NCI-H460 (cell line): Measurements from ENCODE around the gene SDCCAG8. TPM values are rescaled to one million over a fixed set of nuclear protein-coding genes. Genes with fewer than 3 reads are reported as not detected.

Experiments
- DNase-seq: peaks from one replicate; pipeline ENCODE4 v3.0.0-alpha.2; 2016; ENCODE audit warnings: low read depth; ENCODE audit errors: extremely low read depth
- small RNA-seq, 2 experiments: library from RNA; depleted of rRNA; stranded (forward); fragments of <200 nt; gene quantifications; one replicate each; pipeline ENCODE3, GENCODE V24; 2014
- total RNA-seq: library from RNA; depleted of rRNA; stranded (reverse); fragments of >200 nt; shearing (Covaris generic); gene quantifications from 2 replicates; pipeline ENCODE4 v1.2.3, GENCODE V29; 2014; rRNA removed

The SDCCAG8 gene
- total RNA-seq, 1 experiment from 2014 or later, result 30.1 TPM

DNA sequence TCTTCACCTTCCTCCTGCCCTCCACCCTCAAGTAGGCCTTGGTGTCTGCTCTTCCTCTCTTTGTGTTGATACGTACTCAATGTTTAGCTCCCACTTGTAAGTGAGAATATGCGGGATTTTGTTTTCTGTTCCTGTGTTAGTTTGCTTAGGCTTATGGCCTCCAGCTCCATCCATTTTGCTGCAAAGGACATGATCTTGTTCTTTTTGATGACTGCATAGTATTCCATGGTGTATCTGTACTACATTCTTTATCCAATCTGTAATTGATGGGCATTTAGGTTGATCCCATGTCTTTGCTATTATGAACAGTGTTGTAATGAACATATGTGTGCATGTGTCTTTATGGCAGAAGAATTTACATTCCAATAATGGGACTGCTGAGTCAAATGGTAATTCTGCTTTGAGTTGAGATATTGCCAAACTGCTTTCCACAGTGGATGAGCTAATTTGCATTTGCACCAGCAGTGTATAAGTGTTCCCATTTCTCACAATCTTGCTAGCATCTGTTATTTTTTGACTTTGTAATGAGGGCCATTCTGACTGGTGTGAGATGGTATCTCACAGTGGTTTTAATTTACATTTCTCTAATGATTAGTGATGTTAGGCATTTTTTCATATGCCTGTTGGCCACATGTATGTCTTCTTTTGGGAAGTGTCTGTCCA, 272.7 kb downstream of the SDCCAG8 start:
- no peak for DNase-seq

DNA sequence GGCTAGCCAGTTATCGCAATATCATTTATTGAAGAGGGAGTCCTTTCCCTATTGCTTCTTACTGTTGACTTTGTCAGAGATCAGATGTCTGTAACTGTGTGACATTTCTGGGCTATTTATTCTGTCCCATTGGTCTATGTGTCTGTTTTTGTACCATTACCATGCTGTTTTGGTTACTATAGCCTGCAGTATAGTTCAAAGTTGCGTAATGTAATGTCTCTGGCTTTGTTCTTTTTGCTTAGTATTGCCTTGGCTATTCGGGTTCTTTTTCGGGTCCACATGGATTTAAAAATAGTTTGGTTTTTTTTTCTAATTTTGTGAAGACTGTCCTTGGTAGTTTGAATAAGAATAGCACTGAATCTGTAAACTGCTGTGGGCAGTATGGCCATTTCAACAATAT, 273.7 kb downstream of the SDCCAG8 start:
- DNase-seq, result no peak

DNA sequence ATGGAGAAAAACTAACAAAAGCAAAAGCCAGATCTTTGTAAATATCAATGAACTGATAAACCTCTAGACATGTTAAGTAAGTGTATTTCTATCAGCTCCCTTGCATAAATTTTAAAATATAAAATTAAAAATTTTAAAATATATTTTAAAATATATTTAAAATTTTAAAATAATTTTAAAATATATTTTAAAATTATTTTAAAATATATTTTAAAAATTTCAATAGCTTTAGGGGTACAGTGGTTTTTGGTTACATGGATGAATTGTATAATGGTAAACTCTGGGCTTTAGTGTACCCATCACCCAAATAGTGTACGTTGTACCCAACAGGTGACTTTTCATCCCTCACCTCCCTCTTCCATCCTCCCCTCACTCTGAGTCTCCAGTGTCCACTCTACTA, 279.2 kb downstream of the SDCCAG8 start:
- DNase-seq, result no peak

DNA sequence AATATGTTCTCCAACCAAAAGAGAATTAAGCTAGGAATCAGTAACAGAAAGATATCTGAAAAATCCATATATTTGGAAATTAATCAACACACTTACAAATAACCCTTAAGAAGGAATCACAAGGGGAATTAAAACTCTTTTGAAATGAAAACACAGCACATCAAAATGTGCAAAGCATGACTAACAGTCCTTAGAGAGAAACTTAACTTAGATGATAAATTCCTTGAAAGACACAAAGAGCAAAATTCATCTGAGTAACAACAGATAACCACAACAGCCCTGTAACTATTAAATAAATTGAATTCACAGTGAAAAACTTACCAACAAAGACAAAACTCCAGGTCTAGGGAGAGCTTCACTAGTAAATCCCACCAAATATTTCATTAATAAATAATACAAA, 283.8 kb downstream of the SDCCAG8 start:
- no peak for DNase-seq

DNA sequence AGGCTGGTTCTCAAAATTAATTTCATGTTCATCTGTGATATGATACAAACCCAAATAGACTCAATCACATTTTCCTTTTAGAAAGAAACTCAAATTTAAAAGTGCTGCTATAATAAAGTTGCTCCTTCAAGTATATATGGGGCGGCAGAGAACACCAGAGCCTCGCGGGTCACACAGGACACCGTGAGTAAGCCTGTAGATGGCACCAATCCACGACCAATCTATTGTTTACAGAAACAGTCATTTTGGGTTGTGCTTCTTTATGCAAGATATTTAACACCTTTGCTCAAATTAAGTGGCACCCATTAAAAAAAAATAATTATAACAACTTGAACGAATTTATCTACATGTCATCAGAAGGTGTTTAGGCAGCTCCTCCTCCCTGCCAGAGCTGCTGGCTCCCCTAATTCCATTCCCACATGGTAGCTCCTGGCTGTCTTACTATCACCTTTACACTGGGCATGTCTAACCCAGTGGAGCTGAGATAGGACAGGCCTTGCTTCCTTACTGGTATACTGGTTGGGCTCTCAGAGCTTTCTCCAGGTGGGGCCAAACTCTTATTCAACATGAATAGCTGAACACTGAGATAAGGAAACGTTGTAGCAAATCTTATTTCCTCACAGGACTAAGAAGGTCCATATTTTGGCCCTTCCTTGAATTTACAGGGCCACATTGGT, 287.0 kb downstream of the SDCCAG8 start:
- DNase-seq, result peak; percentile 27

DNA sequence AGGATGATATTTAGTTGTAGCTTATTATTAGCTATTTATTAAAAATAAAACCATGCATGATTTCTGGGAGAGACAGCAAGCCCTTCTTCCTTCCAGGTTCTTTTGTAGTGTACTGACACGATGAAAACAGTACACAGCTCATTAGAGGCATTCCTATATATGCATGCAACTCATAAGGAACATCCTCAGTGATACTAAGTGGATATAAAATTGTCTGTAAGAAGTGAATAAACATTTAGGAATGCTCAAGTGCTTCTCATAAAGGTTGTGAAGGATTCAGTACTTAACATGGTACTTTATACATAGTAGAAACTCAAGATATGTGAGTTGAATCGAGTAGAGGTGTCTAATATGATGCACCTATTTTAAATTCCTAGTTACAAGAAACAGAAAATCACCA, 287.7 kb downstream of the SDCCAG8 start:
- DNase-seq, result no peak

DNA sequence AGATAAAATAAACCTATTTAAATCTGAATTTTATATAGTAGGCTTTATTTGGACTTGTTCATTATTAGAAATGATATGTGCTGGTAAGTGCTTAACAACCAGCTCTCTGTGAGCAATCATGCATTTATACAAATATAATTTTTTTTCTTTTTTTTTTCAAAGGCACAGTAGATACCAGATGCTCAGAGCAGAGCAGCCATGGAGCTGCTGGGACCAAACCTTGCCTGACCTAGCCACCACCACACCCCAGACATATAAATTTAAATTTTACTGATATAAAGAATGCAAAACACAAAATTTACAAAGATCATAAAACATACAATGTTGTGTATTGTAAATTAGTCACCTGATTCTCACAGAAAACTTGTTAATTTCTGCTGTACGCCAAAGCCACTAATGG, 290.6 kb downstream of the SDCCAG8 start:
- no peak for DNase-seq

DNA sequence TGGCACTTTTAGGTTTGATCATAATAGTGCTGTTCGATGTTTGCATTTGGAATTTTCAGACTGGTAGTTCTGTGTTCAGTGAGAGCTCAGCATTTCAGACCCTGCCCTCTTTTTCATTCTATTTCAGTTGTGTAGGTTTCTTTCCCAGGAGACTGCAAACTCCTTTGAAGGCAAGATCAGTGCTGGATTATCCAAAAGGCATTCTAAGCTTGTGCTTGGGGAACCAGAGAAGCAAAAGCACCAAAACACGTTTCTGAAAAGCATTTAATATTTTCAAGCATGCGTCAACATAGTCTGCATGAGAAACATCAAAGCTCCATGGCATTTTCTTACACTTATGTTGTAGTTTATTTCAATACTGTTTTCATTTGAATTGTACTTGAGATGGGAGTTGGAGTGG, 292.1 kb downstream of the SDCCAG8 start:
- no peak for DNase-seq

DNA sequence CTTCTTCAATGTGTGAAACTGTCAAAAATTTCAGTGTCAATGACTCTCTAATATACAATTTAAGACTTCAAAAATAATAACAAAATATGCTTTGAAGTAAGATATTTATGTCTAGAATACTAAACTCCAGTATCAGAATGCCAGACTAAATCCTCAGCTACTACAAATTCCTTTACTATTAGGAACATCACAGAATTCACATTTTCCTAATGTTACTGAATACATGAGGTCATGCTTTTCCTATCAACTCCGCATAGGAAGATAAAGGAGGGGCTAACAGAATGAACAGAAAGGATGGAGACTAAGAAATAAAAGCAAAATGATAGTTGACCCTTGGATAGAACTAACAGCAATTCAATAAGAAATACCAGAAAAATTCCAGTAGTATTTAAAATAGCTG, 292.7 kb downstream of the SDCCAG8 start:
- DNase-seq, result no peak

DNA sequence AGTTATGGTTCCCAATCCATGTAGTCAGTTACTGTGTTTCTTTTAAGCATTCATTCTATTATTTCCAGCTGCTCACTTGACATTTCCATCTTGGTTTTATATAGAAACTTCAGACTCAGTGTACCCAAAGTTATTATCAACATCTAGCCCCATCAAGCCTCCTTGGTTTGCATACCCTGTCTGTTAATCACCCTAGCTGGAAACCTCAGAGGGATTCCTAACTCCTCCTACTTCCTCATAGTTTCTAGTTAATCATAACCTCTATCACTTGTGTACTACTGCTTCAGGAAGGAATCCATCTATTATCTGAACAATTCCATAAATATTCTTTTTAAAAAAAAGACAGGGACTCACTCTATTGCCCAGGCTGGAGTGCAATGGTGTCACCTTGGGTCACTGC, 293.3 kb downstream of the SDCCAG8 start:
- DNase-seq, result no peak

Small RNAs within 50 kb of the gene (small RNA-seq; reads per million reads assigned to genes)
- 0.87 to 19.1 reads per million in 2 experiments for gene MIR4677

Other genes starting within 250 kb of the SDCCAG8 start
- gene CEP170, start 760 bp upstream of the SDCCAG8 start, total RNA-seq, result 85.0 and 85.6 TPM in 2 replicates